H1 (cell line): ENCODE data around the gene OGFOD2. TPM values are rescaled to one million over a fixed set of nuclear protein-coding genes. Genes with fewer than 3 reads are reported as not detected.

Source experiments
- CTCF ChIA-PET: fragments of 300-600 bp; sonication (Branson Sonifier 250); formaldehyde crosslinking; loops from one replicate; lab custom pipeline; 2021; ENCODE audit not compliant: partially characterized antibody; lab: Charles Lee
- POLR2A ChIA-PET: fragments of 300-600 bp; sonication (Branson Sonifier 250); formaldehyde crosslinking; loops from one replicate; lab custom pipeline; 2021; ENCODE audit warnings: inconsistent platforms; ENCODE audit not compliant: partially characterized antibody; lab: Charles Lee
- DNase-seq, 2 experiments: peaks; one replicate each; pipeline versions ENCODE4 v3.0.0 to v3.0.0-alpha.2; 2010 to 2022; ENCODE audit warnings: low spot score in 2 of 2, low read depth in 1 of 2, mixed read lengths in 1 of 2
- FAIRE-seq: peaks from 2 replicates; lab custom pipeline; 2011; peaks lifted over from hg19 to GRCh38; lab: Jason Lieb, UNC
- H2AFZ ChIP-seq: 2 replicates; pipeline ENCODE4 v1.8.1; 2012; ENCODE audit warnings: low read length, inconsistent platforms
- H2AK5ac ChIP-seq: 2 replicates; pipeline ENCODE4 v1.6.1; 2013; ENCODE audit warnings: low read depth, low read length
- H2BK120ac ChIP-seq: replicated peaks from 2 replicates; pipeline ENCODE3; 2013; ENCODE audit warnings: low read depth, low read length, inconsistent platforms
- H2BK12ac ChIP-seq: 2 replicates; pipeline ENCODE4 v1.6.1; 2013; ENCODE audit warnings: low read depth, low read length
- H2BK15ac ChIP-seq: 2 replicates; pipeline ENCODE4 v1.6.1; 2013; ENCODE audit warnings: low read length
- H2BK20ac ChIP-seq: 2 replicates; pipeline ENCODE4 v1.6.1; 2013; ENCODE audit warnings: low read length
- H2BK5ac ChIP-seq: 2 replicates; pipeline ENCODE4 v1.6.1; 2013; ENCODE audit warnings: low read depth, low read length
- H3K14ac ChIP-seq: 2 replicates; pipeline ENCODE4 v1.6.1; 2013; ENCODE audit warnings: inconsistent platforms; ENCODE audit not compliant: insufficient read length
- H3K18ac ChIP-seq: 2 replicates; pipeline ENCODE4 v1.6.1; 2013; ENCODE audit warnings: low read length; ENCODE audit errors: extremely low read depth
- H3K23ac ChIP-seq: 2 replicates; pipeline ENCODE4 v1.6.1; 2013; ENCODE audit warnings: inconsistent platforms; ENCODE audit not compliant: insufficient read length
- H3K23me2 ChIP-seq: 2 replicates; pipeline ENCODE4 v1.6.1; 2013; ENCODE audit warnings: low read depth, low read length
- H3K27ac ChIP-seq: 2 replicates; pipeline ENCODE4 v1.6.1; 2011; ENCODE audit warnings: low read depth, low read length, inconsistent platforms
- H3K27me3 ChIP-seq, 4 experiments: replicated peaks in 1 of 4; 1 replicate in 1 of 4; 2 replicates in 3 of 4; pipeline versions ENCODE4 v1.6.1 to v1.8.1; 2011 to 2013; ENCODE audit warnings: low read length in 3 of 4, mild to moderate bottlenecking in 3 of 4, inconsistent platforms in 2 of 4, mixed read lengths in 2 of 4, moderate library complexity in 1 of 4; ENCODE audit not compliant: control insufficient read depth in 3 of 4, insufficient read depth in 3 of 4; ENCODE audit errors: extremely low read depth in 1 of 4
- H3K36me3 ChIP-seq, 4 experiments: 2 replicates each; pipeline versions ENCODE4 v1.6.1 to v1.8.1; 2011 to 2013; ENCODE audit warnings: mild to moderate bottlenecking in 4 of 4, low read length in 3 of 4, moderate library complexity in 2 of 4, control low read depth in 1 of 4, inconsistent platforms in 1 of 4; ENCODE audit not compliant: insufficient read depth in 4 of 4, control insufficient read depth in 2 of 4
- H3K4ac ChIP-seq: replicated peaks from 2 replicates; pipeline ENCODE3; 2013; ENCODE audit warnings: low read length, low read depth, mixed read lengths, inconsistent platforms; ENCODE audit not compliant: insufficient read length
- H3K4me1 ChIP-seq, 4 experiments: replicated peaks in 1 of 4; 1 replicate in 1 of 4; 2 replicates in 3 of 4; pipeline versions ENCODE4 v1.6.1 to v1.8.1; 2011 to 2013; ENCODE audit warnings: low read length in 3 of 4, inconsistent platforms in 2 of 4, mixed read lengths in 1 of 4; ENCODE audit not compliant: insufficient read depth in 4 of 4, control insufficient read depth in 3 of 4
- H3K4me2 ChIP-seq, 2 experiments: 2 replicates each; pipeline versions ENCODE4 v1.6.1 to v1.8.1; 2011 to 2013; ENCODE audit warnings: low read depth in 2 of 2, low read length in 2 of 2, control low read depth in 1 of 2, inconsistent platforms in 1 of 2, mild to moderate bottlenecking in 1 of 2; ENCODE audit not compliant: insufficient read depth in 1 of 2
- H3K4me3 ChIP-seq, 4 experiments: fragments of 200-600, 300-600 bp in 1 of 4; sonication (generic), shearing (Covaris generic), sonication (Bioruptor Twin) in 1 of 4; 2 replicates each; pipeline versions ENCODE4 v1.5.1 to v1.8.1; 2011 to 2016; ENCODE audit warnings: low read length in 4 of 4, low read depth in 3 of 4, control low read depth in 2 of 4, inconsistent platforms in 2 of 4, mild to moderate bottlenecking in 2 of 4, mixed read lengths in 1 of 4, moderate library complexity in 1 of 4; ENCODE audit not compliant: insufficient read depth in 2 of 4; ENCODE audit errors: extremely low read depth in 1 of 4
- H3K56ac ChIP-seq: replicated peaks from 2 replicates; pipeline ENCODE3; 2013; ENCODE audit warnings: low read depth, mild to moderate bottlenecking, mixed read lengths, low read length, inconsistent platforms; ENCODE audit not compliant: insufficient read length
- H3K79me1 ChIP-seq: 2 replicates; pipeline ENCODE4 v1.6.1; 2013; ENCODE audit warnings: low read depth, low read length, control low read depth
- H3K79me2 ChIP-seq, 2 experiments: 2 replicates each; pipeline versions ENCODE4 v1.6.1 to v1.8.1; 2012 to 2013; ENCODE audit warnings: low read length in 2 of 2, mild to moderate bottlenecking in 2 of 2, inconsistent platforms in 1 of 2; ENCODE audit not compliant: insufficient read depth in 2 of 2, control insufficient read depth in 1 of 2
- H3K9ac ChIP-seq, 4 experiments: replicated peaks in 1 of 4; 1 replicate in 1 of 4; 2 replicates in 3 of 4; pipeline versions ENCODE4 v1.6.1 to v1.8.1; 2011 to 2013; ENCODE audit warnings: low read depth in 3 of 4, low read length in 3 of 4, control low read depth in 2 of 4, mild to moderate bottlenecking in 2 of 4, moderate library complexity in 2 of 4, inconsistent platforms in 1 of 4; ENCODE audit errors: extremely low read depth in 1 of 4
- H3K9me3 ChIP-seq, 2 experiments: 2 replicates each; pipeline versions ENCODE4 v1.6.1 to v1.8.1; 2012 to 2013; ENCODE audit warnings: mild to moderate bottlenecking in 2 of 2, moderate library complexity in 2 of 2, control low read depth in 1 of 2, inconsistent platforms in 1 of 2, low read depth in 1 of 2, low read length in 1 of 2, mixed read lengths in 1 of 2; ENCODE audit not compliant: insufficient read depth in 2 of 2
- H4K20me1 ChIP-seq, 2 experiments: replicated peaks in 1 of 2; 2 replicates each; pipeline versions ENCODE3 to v1.8.1; 2011 to 2013; ENCODE audit warnings: inconsistent platforms in 2 of 2, low read length in 2 of 2, mild to moderate bottlenecking in 1 of 2; ENCODE audit not compliant: insufficient read depth in 2 of 2, control insufficient read depth in 1 of 2
- H4K5ac ChIP-seq: 2 replicates; pipeline ENCODE4 v1.6.1; 2013; ENCODE audit warnings: low read length, low read depth, mixed read lengths, inconsistent platforms; ENCODE audit not compliant: insufficient read length
- H4K8ac ChIP-seq: 2 replicates; pipeline ENCODE4 v1.8.0; 2013; ENCODE audit warnings: mild to moderate bottlenecking, moderate library complexity, low read length, inconsistent platforms; ENCODE audit not compliant: insufficient read depth; ENCODE audit errors: extremely low read depth
- H4K91ac ChIP-seq: replicated peaks from 2 replicates; pipeline ENCODE3; 2013; ENCODE audit warnings: low read length, mixed read lengths, inconsistent platforms; ENCODE audit not compliant: insufficient read length
- YY1 ChIP-seq: IDR thresholded peaks from 2 replicates; pipeline ENCODE4 v1.6.1; 2011; ENCODE audit warnings: low read depth, mild to moderate bottlenecking, low read length
- WGBS, 2 experiments: shearing (Covaris generic) in 1 of 2; methylation state at CpG; one replicate each; pipeline versions ENCODE4 v1.1.6 to v1.1.7; 2013 to 2015; ENCODE audit warnings: low lambda C conversion rate in 2 of 2, mixed read lengths in 2 of 2, inconsistent platforms in 1 of 2, low coverage in 1 of 2, missing lambda C conversion rate in 1 of 2; ENCODE audit not compliant: insufficient replicate concordance in 2 of 2, insufficient coverage in 1 of 2, insufficient read length in 1 of 2; ENCODE audit errors: extremely low coverage in 1 of 2, missing lambda C conversion rate in 1 of 2; 5-methylcytosine and 5-hydroxymethylcytosine counted together
- polyA plus RNA-seq, 7 experiments: library from polyadenylated mRNA; depleted of rRNA in 3 of 7; stranded (reverse) in 5 of 7; unstranded in 2 of 7; fragments of >200 nt in 5 of 7; fragments of 200-250 nt in 2 of 7; gene quantifications; 1 replicate in 5 of 7; 2 replicates in 1 of 7; 4 replicates in 1 of 7; pipeline versions ENCODE4 v1.2.1 to v1.2.3, GENCODE V29; 2011 to 2013; ENCODE audit warnings: missing spikeins in 2 of 7, mixed read lengths in 2 of 7
- total RNA-seq: library from RNA; stranded (reverse); fragmentation: NEBNext Ultra II Directional; extraction: Animal tissue kit (Norgen Biotek cat#: 25700); gene quantifications from 2 replicates; pipeline ENCODE4 v1.2.1, GENCODE V29; 2021

The OGFOD2 gene
- total and polyA plus RNA-seq, 2 of the 8 experiments (the other 6 are each of a cell fraction or from before 2014, with no cell fraction given), result 17.3 to 20.3 TPM

- no peak for TF ChIP-seq YY1
- no peaks in the 10 kb centered on the region for H3K79me2 ChIP-seq
- H3K4ac ChIP-seq, result no peak overlapping the region
- no peaks in the 10 kb centered on the region for H3K9me3 ChIP-seq
- no peak overlapping the region for H4K5ac ChIP-seq
- H2BK20ac ChIP-seq, result no peak overlapping the region
- H3K9ac ChIP-seq, result no peak overlapping the region
- H3K4me1 ChIP-seq, result no peaks in the 10 kb centered on the region; a peak in 1 of 7 replicates
- H2AFZ ChIP-seq, result no peak overlapping the region
- ChIA-PET POLR2A (no interaction called here), CTCF (interaction anchor here (0.6 to 3.0 kb wide), 7 partner anchors 16 to 350 kb away, joined by 3 to 12 read pairs (median 4); no protein-coding TSS in a partner anchor)
- no peaks in the 10 kb centered on the region for H4K20me1 ChIP-seq
- no peak overlapping the region for H2BK5ac ChIP-seq
- H3K27me3 ChIP-seq, result no peaks in the 10 kb centered on the region
- no peak overlapping the region for H3K14ac ChIP-seq
- WGBS, 2 experiments, result 92% methylated on average over 23 of the region's 23 CpGs; no CpG with 5 or more reads in 1 of the 2 experiments
- H2AK5ac ChIP-seq, result no peak overlapping the region
- DNase-seq, result no peak
- H3K4me3 ChIP-seq, result no peak overlapping the region
- H3K27ac ChIP-seq, result no peak overlapping the region
- FAIRE-seq, result no peak
- H2BK12ac ChIP-seq, result no peak overlapping the region
- no peak overlapping the region for H3K56ac ChIP-seq
- H3K79me1 ChIP-seq, result no peaks in the 10 kb centered on the region
- H3K36me3 ChIP-seq, result no peaks in the 10 kb centered on the region
- H3K23ac ChIP-seq, result no peak overlapping the region
- no peaks in the 10 kb centered on the region for H3K23me2 ChIP-seq
- no peak overlapping the region; the same call in 1 of the 2 replicates for H4K8ac ChIP-seq
- H2BK120ac ChIP-seq, result no peak overlapping the region
- no peak overlapping the region for H3K18ac ChIP-seq
- H4K91ac ChIP-seq, result no peak overlapping the region
- no peak overlapping the region for H2BK15ac ChIP-seq
- no peak overlapping the region for H3K4me2 ChIP-seq
These were observed 45.2 kb upstream of the OGFOD2 start for GRCh38 chr12:122929812-122930211.
